GM21619 (cell line): ENCODE results near the gene COL6A1.

Experiments
- ATAC-seq: cut with Tn5 transposase; IDR thresholded peaks from one replicate; pipeline ENCODE4 v1.9.1; 2021; ENCODE audit not compliant: unreplicated experiment

Gene COL6A1

DNA sequence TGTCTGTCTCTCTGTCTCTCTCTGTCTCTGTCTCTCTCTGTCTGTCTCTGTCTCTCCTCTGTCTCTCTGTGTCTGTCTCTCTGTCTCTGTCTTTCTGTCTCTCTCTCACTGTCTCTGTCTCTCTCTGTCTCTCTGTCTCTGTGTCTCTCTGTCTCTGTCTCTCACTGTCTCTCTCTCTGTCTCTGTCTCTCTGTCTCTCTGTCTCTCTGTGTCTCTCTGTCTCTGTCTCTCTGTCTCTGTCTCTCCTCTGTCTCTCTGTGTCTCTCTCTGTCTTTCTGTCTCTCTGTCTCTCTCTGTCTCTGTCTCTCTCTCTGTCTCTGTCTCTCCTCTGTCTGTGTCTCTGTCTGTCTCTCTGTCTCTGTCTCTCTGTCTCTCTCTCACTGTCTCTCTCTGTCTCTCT, 873 bp upstream of the COL6A1 start:
- ATAC-seq, result no peak

DNA sequence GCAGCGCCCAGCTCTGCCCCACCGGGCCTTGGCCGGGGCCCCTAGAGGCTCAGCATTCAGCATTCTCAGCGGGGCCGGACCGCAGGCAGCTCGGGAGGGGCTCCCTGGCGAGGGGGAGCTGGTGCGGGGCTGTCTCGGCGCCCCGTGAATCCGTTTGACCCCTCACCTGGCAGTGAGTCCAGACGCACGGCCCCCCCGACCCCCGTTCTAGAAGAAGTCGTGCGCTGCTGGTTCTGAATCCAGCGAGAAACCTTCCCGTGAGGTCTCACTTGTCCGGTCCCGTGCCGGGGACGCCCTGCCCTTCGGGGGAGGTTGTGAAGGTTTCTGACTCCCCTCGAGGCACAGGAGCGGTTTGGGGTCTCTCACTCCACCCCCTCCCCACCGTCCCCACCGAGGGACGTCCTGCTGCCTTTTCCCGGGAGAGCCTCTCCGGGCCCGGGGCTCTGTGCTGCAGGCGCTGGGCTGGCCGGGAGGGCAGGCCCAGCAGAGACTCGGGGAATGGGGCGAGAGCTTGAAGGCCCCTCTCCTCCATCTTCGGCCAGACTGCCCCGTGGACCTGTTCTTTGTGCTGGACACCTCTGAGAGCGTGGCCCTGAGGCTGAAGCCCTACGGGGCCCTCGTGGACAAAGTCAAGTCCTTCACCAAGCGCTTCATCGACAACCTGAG, 655 bp downstream of the COL6A1 start:
- ATAC-seq, result no peak

DNA sequence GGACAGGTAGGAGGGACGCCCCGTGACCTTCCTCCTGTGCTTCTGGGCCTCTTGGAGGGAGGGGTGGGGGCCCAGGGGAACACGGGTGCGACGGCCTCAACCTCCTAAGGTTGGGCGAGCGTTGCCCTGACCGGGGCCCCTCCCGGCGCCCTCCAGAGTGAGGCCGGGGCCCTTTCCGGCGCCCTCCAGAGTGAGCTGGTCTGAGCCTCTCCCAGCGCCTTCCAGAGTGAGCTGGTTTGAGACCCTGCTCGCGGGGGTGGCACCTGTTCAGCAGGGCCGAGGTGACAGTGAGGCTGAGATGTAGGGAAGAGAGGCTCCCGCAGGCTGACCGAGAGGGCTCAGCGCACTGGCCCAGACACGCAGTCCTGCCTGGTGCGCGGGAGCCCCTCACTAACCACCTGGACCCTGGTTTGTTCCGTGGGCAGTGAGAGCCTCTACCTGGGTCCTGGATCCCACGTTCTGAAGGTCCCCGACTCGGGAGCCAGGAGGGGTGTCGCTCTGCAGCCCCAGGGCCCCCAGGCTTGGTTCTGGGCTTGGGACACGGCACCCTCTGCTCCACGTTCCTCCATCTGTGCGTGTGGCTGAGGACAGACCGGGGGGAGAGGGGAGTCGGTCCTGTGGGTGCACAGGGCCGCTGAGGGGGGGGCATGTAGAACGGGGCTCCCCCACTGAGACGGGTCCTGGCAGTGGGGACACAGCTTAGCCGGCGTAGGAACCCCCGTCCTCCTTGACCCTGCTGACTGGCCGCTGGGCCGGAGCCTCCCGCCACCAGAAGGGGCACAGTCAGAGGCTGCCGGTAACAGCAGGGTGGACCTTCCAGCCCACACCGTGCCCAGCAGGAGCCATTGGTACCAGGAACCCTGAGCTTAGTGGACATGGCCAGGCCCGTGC, 1.4 kb downstream of the COL6A1 start:
- ATAC-seq, result no peak

DNA sequence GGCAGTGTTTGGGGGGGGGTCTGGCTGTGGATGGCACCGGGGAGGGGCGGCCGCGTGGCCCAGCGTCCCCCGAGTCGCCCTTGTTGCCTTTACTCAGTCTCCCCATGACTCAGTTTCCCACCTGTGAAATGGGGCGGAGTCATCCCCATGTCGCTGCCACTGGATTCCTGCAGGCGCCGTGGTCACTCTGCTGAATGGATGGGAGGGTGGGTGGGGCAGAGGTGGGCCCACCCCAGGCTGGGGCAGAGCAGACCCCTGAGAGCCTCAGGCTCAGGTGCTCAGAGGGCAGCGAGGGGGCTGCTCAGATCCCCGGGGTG, 2.0 kb downstream of the COL6A1 start:
- no peak for ATAC-seq

DNA sequence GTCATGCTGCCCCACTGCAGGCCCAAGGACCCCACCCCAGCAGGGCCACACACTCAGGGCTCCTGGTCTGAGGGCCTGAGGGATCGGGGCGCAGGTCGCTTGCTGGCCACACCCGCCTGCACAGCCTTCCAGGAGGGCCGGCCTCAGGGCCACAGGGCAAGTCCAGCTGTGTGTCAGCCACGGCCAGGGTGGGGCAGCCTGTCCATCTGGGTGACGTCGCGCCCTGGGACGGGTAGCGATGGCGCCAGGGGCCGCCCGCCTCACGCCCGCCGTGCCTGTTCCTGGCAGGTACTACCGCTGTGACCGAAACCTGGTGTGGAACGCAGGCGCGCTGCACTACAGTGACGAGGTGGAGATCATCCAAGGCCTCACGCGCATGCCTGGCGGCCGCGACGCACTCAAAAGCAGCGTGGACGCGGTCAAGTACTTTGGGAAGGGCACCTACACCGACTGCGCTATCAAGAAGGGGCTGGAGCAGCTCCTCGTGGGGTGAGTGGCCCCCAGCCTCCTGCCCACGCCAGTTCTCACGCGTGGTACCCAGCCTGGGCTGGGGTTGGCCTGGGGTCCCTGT, 2.5 kb downstream of the COL6A1 start:
- no peak for ATAC-seq

DNA sequence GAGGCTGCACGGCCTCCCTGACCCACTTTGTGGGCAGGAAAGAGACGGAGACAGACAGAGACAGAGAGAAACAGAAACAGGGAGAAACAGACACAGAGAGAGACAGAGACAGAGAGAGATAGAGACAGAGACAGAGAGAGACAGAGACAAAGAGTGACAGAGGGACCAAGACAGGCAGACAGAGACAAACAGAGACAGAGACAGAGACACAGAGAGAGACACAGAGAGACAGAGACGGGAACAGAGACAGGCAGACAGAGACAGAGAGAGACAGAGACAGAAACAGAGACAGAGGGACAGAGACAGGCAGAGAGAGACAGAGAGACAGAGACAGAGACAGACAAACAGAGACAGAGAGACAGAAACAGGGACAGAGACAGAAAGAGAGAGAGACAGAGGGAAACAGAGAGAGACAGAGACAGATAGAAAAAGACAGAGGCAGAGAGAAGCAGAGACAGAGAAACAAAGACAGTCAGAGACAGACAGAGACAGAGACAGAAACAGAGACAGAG, 3.1 kb downstream of the COL6A1 start:
- ATAC-seq, result no peak

DNA sequence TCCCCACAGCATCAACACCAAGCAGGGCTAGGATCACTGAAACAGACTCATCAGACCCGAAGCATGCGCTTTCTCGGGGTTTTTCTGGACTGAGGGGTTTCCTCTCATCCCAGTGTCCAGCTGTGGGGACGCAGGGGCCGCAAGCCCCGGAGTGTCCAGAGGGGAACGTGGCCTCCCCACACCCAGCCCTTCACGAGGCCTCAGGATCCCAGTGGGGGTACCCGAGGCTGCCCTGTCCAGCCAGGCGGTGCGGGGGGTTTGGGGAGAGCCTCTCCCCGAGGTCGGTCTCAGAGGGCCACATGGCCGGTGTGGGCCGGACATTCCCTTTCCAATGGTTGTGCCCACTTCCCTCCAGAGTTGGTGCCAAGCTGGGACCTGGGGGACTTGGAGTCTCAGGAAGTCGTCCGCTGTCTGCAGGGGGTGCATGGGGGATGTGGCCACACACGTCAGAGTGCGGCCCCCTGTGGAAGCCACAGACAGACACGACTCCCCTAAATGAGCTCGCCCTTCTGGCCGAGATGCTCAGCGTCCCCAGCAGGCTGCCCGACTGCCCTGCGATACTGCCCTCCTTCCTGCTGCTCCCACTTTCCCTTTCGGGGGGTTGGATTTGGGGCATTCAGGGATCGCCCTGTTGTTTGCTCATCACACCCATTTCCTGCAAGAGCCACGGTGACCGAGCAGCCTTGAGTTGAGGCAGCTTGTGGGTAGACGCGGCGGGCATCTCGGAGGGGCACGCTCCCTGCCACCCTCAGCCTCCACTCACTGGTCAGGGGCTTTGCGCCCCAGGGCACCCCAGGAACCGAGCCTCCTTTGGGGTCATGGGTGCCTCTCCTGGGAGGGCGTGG, 4.1 kb downstream of the COL6A1 start:
- no peak for ATAC-seq

DNA sequence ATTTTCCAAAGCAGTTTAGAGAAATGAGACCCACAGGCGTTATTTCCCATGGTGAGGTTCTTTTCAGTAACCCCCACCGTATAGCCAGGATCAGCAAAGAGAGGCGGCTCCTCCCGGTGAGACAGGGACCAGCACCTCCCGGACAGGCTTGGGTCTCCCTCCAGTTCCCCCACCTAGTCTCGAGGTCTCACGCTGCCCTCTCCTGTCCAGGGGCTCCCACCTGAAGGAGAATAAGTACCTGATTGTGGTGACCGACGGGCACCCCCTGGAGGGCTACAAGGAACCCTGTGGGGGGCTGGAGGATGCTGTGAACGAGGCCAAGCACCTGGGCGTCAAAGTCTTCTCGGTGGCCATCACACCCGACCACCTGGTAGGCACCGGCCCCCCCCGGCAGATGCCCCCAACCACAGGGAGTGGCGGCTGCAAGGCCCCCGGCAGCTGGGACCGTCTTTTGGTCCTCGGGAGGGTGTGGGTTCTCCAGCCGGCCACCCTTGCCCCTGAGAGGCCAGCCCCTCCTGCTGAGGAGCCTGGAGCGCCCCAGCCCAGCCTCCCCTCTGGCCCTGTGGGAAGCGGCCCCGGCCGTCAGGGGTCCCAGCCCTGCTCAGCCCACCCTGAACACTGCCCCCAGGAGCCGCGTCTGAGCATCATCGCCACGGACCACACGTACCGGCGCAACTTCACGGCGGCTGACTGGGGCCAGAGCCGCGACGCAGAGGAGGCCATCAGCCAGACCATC, 4.9 kb downstream of the COL6A1 start:
- no peak for ATAC-seq

DNA sequence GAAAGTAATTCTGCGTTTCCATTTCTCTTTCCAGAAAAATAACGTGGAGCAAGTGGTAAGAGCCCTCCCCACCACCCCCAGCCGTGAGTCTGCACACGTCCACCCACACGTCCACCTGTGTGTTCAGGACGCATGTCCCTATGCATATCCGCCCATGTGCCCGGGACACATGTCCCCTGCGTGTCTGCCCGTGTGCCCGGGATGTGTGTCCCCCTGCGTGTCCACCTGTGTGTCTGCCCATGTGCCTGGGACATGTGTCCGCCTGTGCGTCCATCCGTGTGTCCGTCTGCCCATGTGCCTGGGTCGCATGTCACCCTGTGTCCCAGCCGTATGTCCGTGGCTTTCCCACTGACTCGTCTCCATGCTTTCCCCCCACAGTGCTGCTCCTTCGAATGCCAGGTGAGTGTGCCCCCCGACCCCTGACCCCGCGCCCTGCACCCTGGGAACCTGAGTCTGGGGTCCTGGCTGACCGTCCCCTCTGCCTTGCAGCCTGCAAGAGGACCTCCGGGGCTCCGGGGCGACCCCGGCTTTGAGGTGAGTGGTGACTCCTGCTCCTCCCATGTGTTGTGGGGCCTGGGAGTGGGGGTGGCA, 5.6 kb downstream of the COL6A1 start:
- no peak for ATAC-seq

DNA sequence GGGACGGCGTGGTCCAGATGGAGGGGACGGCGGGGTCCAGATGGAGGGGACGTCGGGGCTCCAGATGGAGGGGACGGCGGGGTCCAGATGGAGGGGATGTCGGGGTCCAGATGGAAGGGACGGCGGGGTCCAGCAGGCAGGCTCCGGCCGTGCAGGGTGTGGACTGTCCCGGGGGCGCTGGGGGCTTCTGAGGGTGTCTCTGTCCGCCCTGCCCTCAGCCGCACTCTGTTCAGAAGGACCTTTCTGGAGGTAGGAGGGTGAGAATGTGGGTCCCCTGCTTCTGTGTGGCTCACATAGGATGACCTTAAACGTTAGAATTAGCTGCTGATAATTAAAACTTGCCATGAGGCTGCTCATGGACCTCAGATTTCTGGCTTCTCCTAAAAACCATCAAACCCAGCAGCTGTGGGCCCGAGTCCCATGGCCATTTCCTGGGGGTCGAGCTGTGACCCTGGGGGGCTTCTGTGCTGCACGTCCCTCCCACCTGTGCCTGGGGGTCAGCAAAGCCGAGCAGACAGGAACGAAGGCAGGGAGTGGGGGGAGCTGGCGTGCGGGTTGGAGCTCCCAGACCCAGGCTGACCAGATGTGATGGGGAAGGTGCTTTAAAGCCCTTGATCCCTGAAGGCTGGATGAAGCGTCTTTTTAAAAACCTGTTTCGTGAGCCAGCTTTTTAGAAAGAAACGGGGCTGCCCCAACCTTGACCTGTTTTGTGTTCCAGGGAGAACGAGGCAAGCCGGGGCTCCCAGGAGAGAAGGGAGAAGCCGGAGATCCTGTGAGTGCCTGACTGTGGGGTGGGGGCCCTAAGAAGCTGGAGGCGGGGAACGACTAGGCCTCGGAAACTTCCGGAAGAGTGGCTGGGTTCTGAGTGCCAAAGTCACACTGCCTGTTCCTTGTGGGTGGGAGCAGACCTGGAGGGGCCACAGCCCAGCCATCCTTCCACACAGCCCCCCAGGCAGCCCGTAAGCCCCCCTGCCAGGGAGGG, 7.1 kb downstream of the COL6A1 start:
- ATAC-seq, result no peak

DNA sequence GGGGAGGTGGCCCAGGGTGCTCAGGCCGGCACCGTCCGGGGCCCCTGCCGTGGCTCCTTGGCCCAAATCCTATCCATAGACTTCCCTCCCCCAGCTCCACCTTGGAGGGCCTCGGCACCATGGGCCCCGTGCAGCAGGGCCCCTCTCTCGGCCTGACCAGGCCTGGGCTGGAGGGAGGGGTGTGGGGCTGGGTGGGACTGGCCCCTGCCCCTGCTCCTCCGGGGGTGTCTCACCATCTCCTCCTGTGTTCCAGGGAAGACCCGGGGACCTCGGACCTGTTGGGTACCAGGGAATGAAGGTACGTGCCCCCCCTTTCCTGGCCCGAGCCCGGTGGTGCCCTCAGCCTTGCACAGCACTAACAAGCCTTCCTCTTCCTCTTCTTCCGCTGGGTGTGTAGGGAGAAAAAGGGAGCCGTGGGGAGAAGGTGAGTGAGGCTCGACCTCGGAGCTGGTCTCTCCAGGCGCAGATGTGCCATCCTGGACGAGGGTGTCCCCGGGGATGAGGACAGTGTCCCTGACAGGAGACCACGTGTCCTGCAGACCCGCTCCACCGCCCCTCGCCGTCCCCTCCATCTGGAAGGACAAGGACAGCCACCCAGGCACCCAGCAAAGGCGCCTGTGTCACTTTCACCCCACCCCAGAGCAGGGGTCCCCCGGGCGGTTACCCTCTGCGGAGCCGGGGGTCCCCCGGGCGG, 7.9 kb downstream of the COL6A1 start:
- no peak for ATAC-seq

DNA sequence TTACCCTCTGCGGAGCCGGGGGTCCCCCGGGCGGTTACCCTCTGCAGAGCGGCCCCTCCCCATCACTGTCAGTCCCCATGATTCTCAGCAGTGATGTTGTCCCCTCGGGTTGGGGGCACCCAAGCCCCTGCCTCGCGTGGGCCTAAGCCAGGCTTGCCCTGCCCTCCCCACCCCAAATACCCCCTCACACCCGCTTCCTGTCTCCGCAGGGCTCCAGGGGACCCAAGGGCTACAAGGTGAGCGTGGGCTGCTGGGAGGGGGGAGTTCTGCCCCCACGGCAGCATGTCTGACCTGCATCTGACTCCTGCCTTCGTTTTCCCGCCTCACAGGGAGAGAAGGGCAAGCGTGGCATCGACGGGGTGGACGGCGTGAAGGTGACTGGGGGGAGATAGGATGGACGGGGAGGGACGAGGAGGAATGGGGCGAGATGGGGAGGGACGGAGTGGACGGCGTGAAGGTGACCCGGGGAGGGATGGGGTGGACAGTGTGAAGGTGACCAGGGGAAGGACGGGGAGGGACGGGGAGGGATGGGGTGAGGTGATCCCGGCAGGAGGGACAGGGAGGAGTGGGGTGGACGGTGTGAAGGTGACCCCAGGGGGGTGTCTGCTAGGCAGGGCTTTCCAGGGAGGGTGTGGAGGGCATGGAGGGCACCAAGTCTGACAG, 8.6 kb downstream of the COL6A1 start:
- no peak for ATAC-seq

DNA sequence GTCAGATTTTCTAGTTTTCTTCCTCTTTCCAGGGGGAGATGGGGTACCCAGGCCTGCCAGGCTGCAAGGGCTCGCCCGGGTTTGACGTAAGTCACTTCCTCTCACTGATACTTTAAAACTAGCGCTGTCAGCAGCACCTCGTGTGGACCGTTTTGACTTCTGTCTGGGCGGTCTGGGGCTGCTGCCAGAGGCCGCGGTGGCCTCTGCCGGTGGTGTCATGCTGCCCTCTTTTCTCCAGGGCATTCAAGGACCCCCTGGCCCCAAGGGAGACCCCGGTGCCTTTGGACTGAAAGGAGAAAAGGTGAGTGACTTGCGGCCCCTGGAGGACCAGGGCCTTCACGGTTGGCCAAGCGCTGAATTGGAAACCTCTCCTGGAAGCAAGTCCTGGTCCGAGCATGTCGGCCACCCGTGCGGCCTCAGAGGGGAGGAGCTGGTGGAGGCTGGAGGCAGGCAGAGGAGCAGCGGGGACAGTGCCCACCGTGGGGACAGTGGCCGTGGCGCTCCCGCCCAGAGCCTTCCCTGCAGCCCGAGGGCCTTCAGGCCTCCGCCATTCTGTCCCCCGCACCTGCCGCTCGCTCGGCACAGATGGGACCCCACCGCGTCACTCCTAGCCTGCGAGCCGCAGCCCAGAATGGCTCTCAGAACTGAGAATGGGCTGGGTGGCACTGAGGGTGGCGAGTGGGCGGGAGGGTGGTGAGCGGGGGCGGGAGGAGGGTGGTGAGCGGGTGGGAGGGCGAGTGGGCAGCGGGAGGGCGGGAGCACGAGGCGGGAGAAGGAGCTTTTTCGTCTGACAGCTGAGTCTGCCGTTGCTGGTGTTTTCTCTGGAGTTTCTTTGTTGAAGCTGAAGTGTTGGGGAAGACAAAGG, 9.4 kb downstream of the COL6A1 start:
- no peak for ATAC-seq

DNA sequence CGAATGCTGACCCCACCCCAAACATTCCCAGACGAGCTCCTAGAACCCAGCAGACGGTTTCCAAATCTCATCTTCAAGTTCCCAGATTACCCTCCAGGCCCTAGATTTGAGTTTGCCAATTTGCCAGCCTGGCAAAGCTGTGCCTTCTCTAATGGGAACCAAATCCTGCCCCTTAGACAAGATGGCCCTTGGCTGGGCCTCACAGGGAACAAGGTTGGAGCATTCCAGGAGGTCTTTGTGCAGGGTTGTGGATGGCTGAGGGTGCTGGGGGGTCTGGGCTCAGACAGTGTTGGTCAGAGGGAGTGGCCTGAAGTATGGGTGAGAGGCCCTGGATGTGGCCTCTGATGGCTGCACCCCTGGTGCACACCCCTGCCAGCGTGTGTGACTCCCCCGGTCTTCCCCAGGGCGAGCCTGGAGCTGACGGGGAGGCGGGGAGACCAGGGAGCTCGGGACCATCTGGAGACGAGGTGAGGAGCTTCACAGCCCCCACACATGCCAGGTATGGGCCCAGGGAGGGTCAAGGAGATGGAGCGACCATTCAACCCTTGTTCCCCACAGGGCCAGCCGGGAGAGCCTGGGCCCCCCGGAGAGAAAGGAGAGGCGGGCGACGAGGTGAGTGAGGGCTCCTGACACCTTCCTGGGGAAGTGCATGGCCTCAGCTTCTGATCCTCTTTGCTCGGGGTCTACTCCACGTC, 10.2 kb downstream of the COL6A1 start:
- no peak for ATAC-seq

DNA sequence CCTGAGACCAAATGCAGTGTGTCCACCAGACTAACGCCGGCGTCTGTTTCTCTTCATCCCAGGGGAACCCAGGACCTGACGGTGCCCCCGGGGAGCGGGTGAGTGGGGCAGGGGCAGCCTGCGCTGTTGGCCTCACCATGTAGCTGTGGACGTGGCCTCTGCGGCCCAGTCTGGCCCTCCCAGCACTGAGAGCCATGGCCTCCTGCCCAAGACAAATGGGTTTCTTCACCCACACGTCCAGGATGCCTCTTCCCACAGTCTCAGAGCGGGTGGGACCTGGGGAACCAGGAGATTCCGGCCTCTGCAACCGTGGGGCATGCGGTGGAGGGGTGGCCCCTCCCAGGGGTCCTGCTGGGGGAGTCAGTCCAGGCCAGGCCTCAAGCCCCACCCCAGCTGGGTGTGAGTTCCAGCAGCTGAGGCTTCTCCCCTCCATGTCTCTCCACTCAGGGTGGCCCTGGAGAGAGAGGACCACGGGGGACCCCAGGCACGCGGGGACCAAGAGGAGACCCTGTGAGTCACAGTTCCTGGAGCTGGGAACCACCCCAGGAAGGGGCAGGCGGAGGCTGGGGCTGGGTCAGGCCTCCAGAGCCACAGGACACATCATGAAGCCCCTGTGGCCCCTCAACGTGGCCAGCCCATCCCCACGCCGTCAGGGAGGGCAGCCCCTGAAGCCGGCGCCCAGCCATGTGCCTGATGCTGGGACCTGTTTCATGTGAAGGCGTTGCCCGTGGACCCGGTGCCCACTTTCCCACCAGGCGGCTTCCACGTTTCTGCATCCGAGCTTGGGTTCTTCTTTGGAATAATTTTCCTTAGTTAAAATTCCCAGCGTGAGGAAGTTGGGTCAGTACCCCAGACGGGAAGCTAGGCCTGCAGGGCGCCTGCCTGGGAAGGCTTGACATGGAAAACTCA, 11.0 kb downstream of the COL6A1 start:
- ATAC-seq, result no peak
